Naive thymus-derived CD4-positive, alpha-beta T cell (primary cell): ENCODE data around the gene NSRP1. TPM values are rescaled to one million over a fixed set of nuclear protein-coding genes. Genes with fewer than 3 reads are reported as not detected.

Source experiments
- ATAC-seq: fragments of 150-1000 bp; cut with Tn5 transposase; 2 replicates; pipeline ENCODE4 v1.10.0; 2021; ENCODE audit warnings: mild to moderate bottlenecking, moderate library complexity
- CTCF ChIA-PET: fragments of 350-600 bp; sonication (Branson Sonifier 250); formaldehyde crosslinking; loops from one replicate; lab custom pipeline; 2021; ENCODE audit warnings: antibody characterized with exemption; lab: Charles Lee
- POLR2A ChIA-PET: fragments of 350-600 bp; sonication (Branson Sonifier 250); formaldehyde crosslinking; loops from one replicate; lab custom pipeline; 2021; ENCODE audit warnings: antibody characterized with exemption, inconsistent platforms; lab: Charles Lee
- DNase-seq, 9 donors: peaks; one replicate each; pipeline versions ENCODE4 v3.0.0 to v3.0.0-alpha.2; 2020 to 2022; ENCODE audit warnings: mixed read lengths in 1 of 9
- H3K27ac ChIP-seq: one replicate; pipeline ENCODE4 v1.7.0; 2013; ENCODE audit warnings: mild to moderate bottlenecking, low read depth, low read length, moderate library complexity
- H3K27me3 ChIP-seq, 2 donors: one replicate each; pipeline ENCODE4 v1.7.0; 2013; ENCODE audit warnings: low read length in 2 of 2, mild to moderate bottlenecking in 2 of 2, moderate library complexity in 2 of 2; ENCODE audit not compliant: control insufficient read depth in 2 of 2, insufficient read depth in 2 of 2
- H3K36me3 ChIP-seq, 3 experiments: 1 replicate in 2 of 3; 2 replicates in 1 of 3; pipeline ENCODE4 v1.7.0; 2013; ENCODE audit warnings: low read length in 3 of 3, mild to moderate bottlenecking in 3 of 3, moderate library complexity in 1 of 3; ENCODE audit not compliant: insufficient read depth in 3 of 3, control insufficient read depth in 2 of 3
- H3K4me1 ChIP-seq, 2 donors: one replicate each; pipeline ENCODE4 v1.7.0; 2013; ENCODE audit warnings: low read length in 2 of 2, mild to moderate bottlenecking in 2 of 2, moderate library complexity in 1 of 2; ENCODE audit not compliant: control insufficient read depth in 2 of 2, insufficient read depth in 2 of 2
- H3K4me3 ChIP-seq: 2 replicates; pipeline ENCODE4 v1.7.0; 2013; ENCODE audit warnings: mild to moderate bottlenecking, low read length
- H3K9me3 ChIP-seq, 3 experiments: 1 replicate in 2 of 3; 2 replicates in 1 of 3; pipeline ENCODE4 v1.7.0; 2013; ENCODE audit warnings: low read length in 3 of 3; ENCODE audit not compliant: control insufficient read depth in 2 of 3
- H3K27ac Mint-ChIP-seq, 9 donors: one replicate each; pipeline ENCODE4 v1.8.0; 2020 to 2022; ENCODE audit warnings: mixed read lengths in 9 of 9, mild to moderate bottlenecking in 8 of 9, moderate library complexity in 5 of 9, inconsistent platforms in 2 of 9
- H3K27me3 Mint-ChIP-seq, 5 donors: one replicate each; pipeline ENCODE4 v1.8.0; 2021 to 2022; ENCODE audit warnings: mixed read lengths in 5 of 5, mild to moderate bottlenecking in 1 of 5
- H3K36me3 Mint-ChIP-seq, 5 donors: one replicate each; pipeline ENCODE4 v1.8.0; 2020 to 2022; ENCODE audit warnings: mixed read lengths in 5 of 5, mild to moderate bottlenecking in 3 of 5, inconsistent platforms in 1 of 5
- H3K4me1 Mint-ChIP-seq, 7 donors: one replicate each; pipeline ENCODE4 v1.8.0; 2020 to 2022; ENCODE audit warnings: mixed read lengths in 7 of 7, mild to moderate bottlenecking in 3 of 7, inconsistent platforms in 1 of 7
- H3K4me3 Mint-ChIP-seq, 10 donors: one replicate each; pipeline ENCODE4 v1.8.0; 2020 to 2022; ENCODE audit warnings: mild to moderate bottlenecking in 10 of 10, mixed read lengths in 10 of 10, moderate library complexity in 6 of 10, inconsistent platforms in 2 of 10
- H3K9me3 Mint-ChIP-seq, 11 donors: one replicate each; pipeline ENCODE4 v1.8.0; 2020 to 2022; ENCODE audit warnings: mixed read lengths in 11 of 11, mild to moderate bottlenecking in 4 of 11, inconsistent platforms in 1 of 11, moderate library complexity in 1 of 11
- intact Hi-C, 2 donors: fragments of 100-400 bp; cut with micrococcal nuclease; formaldehyde crosslinking; loops; one replicate each; pipeline ENCODE4 v1.15.1; 2023
- polyA plus RNA-seq, 2 donors: library from polyadenylated mRNA; unstranded; fragments of 300-500 nt; fragmentation: Illumina TruSeq; gene quantifications; one replicate each; pipeline ENCODE4 v1.2.3, GENCODE V29; 2021
- total RNA-seq, 6 experiments: library from RNA in 5 of 6; stranded (reverse) in 5 of 6; gene quantifications; 1 replicate in 5 of 6; 2 replicates in 1 of 6; pipeline ENCODE4 v1.2.3 and lab custom pipeline; 2021 to 2026

The NSRP1 gene
- total and polyA plus RNA-seq, 7 experiments from 2014 or later = 23.3 to 34.7 (median 29.3) TPM

DNA sequence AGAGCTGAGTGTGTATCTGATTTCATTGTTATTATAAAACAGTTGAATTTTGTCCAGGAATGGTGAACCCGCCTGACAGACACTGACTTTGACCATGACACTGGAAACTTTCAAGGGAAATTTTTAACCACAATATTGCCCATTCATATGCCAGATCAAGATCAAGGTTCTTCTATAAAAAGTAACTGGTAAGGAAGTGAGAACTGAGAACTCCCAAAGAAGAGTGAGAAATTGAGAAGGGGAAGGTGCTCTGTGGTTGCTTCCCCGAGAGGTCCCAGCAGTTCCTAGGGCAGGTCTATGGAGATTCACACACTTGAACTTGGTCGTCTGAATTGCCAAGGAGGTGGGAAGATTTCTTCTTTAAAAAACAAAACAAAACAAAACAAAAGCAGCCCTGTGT lies 91.6 kb downstream of the NSRP1 start:
- Mint-ChIP-seq H3K9me3 (no peaks in the 10 kb centered on the region), H3K27me3 (peaks cover 5 to 44% (median 14%) of the 10 kb centered on the region in 5 donors), H3K27ac (no peak overlapping the region), H3K4me1 (peaks cover 0 to 4% (median 0%) of the 10 kb centered on the region in 7 donors), H3K36me3 (no peaks in the 10 kb centered on the region), H3K4me3 (no peak overlapping the region)
- H3K36me3 ChIP-seq = no peaks in the 10 kb centered on the region
- no peak for DNase-seq
- CTCF ChIA-PET = no interaction called here
- intact Hi-C loops = no loop called here
- H3K9me3 ChIP-seq = no peaks in the 10 kb centered on the region
- POLR2A ChIA-PET = no interaction called here
- H3K4me3 ChIP-seq = no peak overlapping the region
- peaks cover 0 to 3% of the 10 kb centered on the region in 2 donors for H3K27me3 ChIP-seq
- no peak for ATAC-seq
- no peaks in the 10 kb centered on the region for H3K4me1 ChIP-seq
- H3K27ac ChIP-seq = no peak overlapping the region

DNA sequence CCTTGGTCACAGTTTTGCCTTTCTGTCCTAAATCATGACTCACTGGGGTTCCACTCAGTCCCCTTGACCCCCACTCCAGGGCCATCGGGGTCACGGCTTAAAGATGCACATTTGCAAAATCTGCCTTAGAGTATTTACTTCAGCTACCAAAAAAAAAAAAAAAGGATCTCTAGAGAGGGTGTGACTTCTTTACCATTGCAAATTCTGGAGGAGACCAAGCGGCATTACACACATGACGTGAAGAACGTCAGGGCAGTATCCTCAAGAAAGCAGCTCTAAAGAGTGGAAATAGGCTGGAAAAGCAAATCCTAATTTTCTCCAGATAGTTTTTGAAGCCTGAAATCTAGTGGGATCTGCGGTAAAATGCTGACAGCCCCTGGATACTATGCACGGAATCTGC lies 93.3 kb downstream of the NSRP1 start:
- H3K4me3 Mint-ChIP-seq = no peak overlapping the region
- H3K9me3 Mint-ChIP-seq = no peaks in the 10 kb centered on the region
- H3K27ac ChIP-seq = no peak overlapping the region
- no peak overlapping the region for H3K4me3 ChIP-seq
- H3K27ac Mint-ChIP-seq = no peak overlapping the region
- POLR2A ChIA-PET = interaction anchor here (0.6 kb wide), 1 partner anchor 22 kb away, joined by 3 read pairs; no protein-coding TSS in a partner anchor
- H3K36me3 ChIP-seq = no peaks in the 10 kb centered on the region
- peaks cover 0 to 4% (median 0%) of the 10 kb centered on the region in 7 donors for H3K4me1 Mint-ChIP-seq
- no peaks in the 10 kb centered on the region for H3K9me3 ChIP-seq
- no peaks in the 10 kb centered on the region for H3K36me3 Mint-ChIP-seq
- ATAC-seq = no peak
- no peaks in the 10 kb centered on the region for H3K27me3 ChIP-seq
- CTCF ChIA-PET = no interaction called here
- H3K27me3 Mint-ChIP-seq = peaks cover 5 to 31% (median 8%) of the 10 kb centered on the region in 5 donors
- no peaks in the 10 kb centered on the region for H3K4me1 ChIP-seq
- intact Hi-C loops = no loop called here
- DNase-seq = no peak

- ChIA-PET POLR2A (interaction anchor here (0.6 kb wide), 1 partner anchor 23 kb away, joined by 3 read pairs; no protein-coding TSS in a partner anchor), CTCF (no interaction called here)
- Histone ChIP-seq H3K27me3 (no peaks in the 10 kb centered on the region), H3K36me3 (no peaks in the 10 kb centered on the region), H3K4me3 (no peak overlapping the region), H3K4me1 (no peaks in the 10 kb centered on the region), H3K9me3 (no peaks in the 10 kb centered on the region), H3K27ac (no peak overlapping the region)
- intact Hi-C loops = no loop called here
- DNase-seq (no peak), ATAC-seq (no peak)
- no peak overlapping the region for H3K27ac Mint-ChIP-seq
- H3K36me3 Mint-ChIP-seq = no peaks in the 10 kb centered on the region
- H3K4me3 Mint-ChIP-seq = no peak overlapping the region
- peaks cover 0 to 4% (median 0%) of the 10 kb centered on the region in 7 donors for H3K4me1 Mint-ChIP-seq
- H3K9me3 Mint-ChIP-seq = no peaks in the 10 kb centered on the region
- peaks cover 2 to 30% (median 8%) of the 10 kb centered on the region in 5 donors for H3K27me3 Mint-ChIP-seq
These were observed 93.8 kb downstream of the NSRP1 start for GRCh38 chr17:30210366-30210765.

DNA sequence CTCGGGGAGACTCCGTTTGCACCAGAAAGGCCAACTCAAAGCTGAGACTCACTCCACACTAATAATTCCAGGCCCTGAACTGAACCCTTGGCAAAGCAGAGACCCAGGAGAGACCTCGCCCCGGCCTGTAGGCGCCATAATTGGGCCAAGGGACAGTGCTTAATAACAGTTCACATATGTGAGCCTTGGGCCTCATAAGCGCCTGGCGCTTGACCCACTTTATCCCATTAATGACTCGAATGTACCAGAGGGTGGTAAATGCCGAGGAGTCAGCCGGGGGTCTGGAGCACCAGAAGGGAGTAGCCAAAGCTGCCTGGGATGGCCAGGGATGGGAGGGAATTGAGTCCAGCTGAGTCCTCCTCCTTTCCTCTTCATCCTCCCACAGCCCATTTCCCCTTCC lies 94.3 kb downstream of the NSRP1 start:
- DNase-seq = no peak
- no peaks in the 10 kb centered on the region for H3K9me3 ChIP-seq
- intact Hi-C loops = no loop called here
- ChIA-PET POLR2A (no interaction called here), CTCF (no interaction called here)
- Mint-ChIP-seq H3K27me3 (peaks cover 0 to 24% (median 8%) of the 10 kb centered on the region in 5 donors), H3K27ac (no peak overlapping the region), H3K9me3 (no peaks in the 10 kb centered on the region), H3K4me1 (peaks cover 0 to 4% (median 0%) of the 10 kb centered on the region in 7 donors), H3K36me3 (no peaks in the 10 kb centered on the region), H3K4me3 (peak overlapping the region in 1 of 10 donors; percentile 25)
- ATAC-seq = no peak
- H3K4me1 ChIP-seq = no peaks in the 10 kb centered on the region
- no peak overlapping the region for H3K4me3 ChIP-seq
- no peaks in the 10 kb centered on the region for H3K36me3 ChIP-seq
- no peak overlapping the region for H3K27ac ChIP-seq
- no peaks in the 10 kb centered on the region for H3K27me3 ChIP-seq

DNA sequence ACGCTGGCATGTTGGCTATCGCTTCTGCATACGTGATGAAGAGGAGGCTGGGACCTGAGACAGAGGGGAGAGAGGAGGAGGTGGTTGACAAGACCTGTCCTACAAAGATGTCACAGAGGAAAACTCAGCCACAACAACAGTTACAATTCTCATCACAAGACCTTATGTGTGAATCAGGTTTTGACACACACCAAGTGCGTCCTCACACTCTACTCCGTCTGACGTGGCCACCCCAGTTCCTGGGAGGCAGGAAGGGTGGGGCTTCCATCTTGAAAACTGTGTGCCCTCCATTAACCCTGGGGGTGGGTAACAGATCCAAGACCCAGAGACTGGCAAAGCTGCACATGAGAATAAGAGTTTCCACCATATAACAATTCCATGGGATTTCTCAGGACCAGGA lies 94.8 kb downstream of the NSRP1 start:
- ATAC-seq (peak; percentile 29), DNase-seq (no peak)
- H3K9me3 ChIP-seq = no peaks in the 10 kb centered on the region
- Mint-ChIP-seq H3K4me3 (peak overlapping the region in 1 of 10 donors; percentile 25), H3K27me3 (peaks cover 0 to 22% (median 8%) of the 10 kb centered on the region in 5 donors), H3K27ac (no peak overlapping the region), H3K4me1 (peaks cover 0 to 5% (median 0%) of the 10 kb centered on the region in 7 donors), H3K36me3 (no peaks in the 10 kb centered on the region), H3K9me3 (no peaks in the 10 kb centered on the region)
- POLR2A ChIA-PET = no interaction called here
- no peak overlapping the region for H3K4me3 ChIP-seq
- no peaks in the 10 kb centered on the region for H3K4me1 ChIP-seq
- CTCF ChIA-PET = no interaction called here
- H3K27me3 ChIP-seq = no peaks in the 10 kb centered on the region
- H3K27ac ChIP-seq = no peak overlapping the region
- intact Hi-C loops = no loop called here
- no peaks in the 10 kb centered on the region for H3K36me3 ChIP-seq

DNA sequence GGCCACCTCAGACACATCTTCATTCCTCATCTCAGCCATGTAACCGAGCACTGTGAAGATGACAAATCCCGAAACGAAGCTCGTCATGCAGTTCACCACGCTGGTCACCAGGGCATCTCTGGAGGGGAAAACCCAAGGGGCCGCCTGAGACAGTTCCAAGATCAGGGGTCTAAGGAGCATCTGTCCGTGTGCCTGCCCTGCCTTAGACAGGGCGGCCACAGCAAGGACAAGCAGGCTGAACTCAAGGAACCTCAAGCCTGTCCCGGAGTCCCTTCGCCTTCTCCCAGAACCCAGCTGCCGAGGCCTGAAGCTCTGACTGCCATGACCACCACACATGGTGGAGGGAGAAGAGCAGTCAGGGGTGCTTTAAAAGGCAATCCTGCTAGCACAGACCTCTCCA lies 96.1 kb downstream of the NSRP1 start:
- no peak for DNase-seq
- CTCF ChIA-PET = no interaction called here
- intact Hi-C loops = no loop called here

DNA sequence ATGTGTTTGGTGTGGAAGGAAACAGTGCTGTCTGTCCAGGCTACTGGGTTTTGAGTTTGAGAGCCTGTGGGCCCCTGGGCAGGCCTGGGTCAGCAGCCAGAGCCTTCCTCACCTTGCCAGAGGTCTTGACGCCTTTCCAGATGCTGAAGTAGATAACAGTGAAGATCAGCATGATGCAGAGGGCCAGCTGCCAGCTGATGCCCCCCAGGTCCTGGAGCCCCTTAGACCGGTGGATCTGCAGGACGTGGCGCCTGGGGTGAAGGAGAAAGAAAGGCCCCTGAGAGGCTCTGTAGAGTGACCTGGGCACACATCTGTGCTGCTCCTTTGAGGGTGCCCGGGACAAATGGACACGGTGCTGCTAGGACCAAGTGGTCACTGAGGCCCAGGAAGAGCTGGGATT lies 100.4 kb downstream of the NSRP1 start:
- H3K4me1 Mint-ChIP-seq = peaks cover 0 to 2% (median 0%) of the 10 kb centered on the region in 7 donors
- Histone ChIP-seq H3K4me3 (no peak overlapping the region), H3K27ac (no peak overlapping the region), H3K4me1 (no peaks in the 10 kb centered on the region), H3K9me3 (no peaks in the 10 kb centered on the region), H3K36me3 (no peaks in the 10 kb centered on the region), H3K27me3 (no peaks in the 10 kb centered on the region)
- intact Hi-C loops = no loop called here
- H3K4me3 Mint-ChIP-seq = no peak overlapping the region
- no peak for DNase-seq
- H3K36me3 Mint-ChIP-seq = no peaks in the 10 kb centered on the region
- H3K27ac Mint-ChIP-seq = no peak overlapping the region
- POLR2A ChIA-PET = interaction anchor here (0.5 kb wide), 1 partner anchor 112 kb away, joined by 7 read pairs; no protein-coding TSS in a partner anchor
- no peak for ATAC-seq
- peaks cover 0 to 2% (median 0%) of the 10 kb centered on the region in 11 donors for H3K9me3 Mint-ChIP-seq
- CTCF ChIA-PET = interaction anchor here (0.9 kb wide), 1 partner anchor 31 kb away, joined by 3 read pairs; no protein-coding TSS in a partner anchor
- no peaks in the 10 kb centered on the region for H3K27me3 Mint-ChIP-seq

More for the DNA sequence above, 96.1 kb downstream of the NSRP1 start:
- Histone ChIP-seq H3K9me3 (no peaks in the 10 kb centered on the region), H3K4me1 (no peaks in the 10 kb centered on the region), H3K36me3 (no peaks in the 10 kb centered on the region), H3K27ac (no peak overlapping the region), H3K27me3 (no peaks in the 10 kb centered on the region), H3K4me3 (no peak overlapping the region)
- Mint-ChIP-seq H3K4me1 (peaks cover 0 to 5% (median 0%) of the 10 kb centered on the region in 7 donors), H3K9me3 (no peaks in the 10 kb centered on the region), H3K27ac (no peak overlapping the region), H3K4me3 (no peak overlapping the region), H3K36me3 (no peaks in the 10 kb centered on the region), H3K27me3 (peaks cover 0 to 12% (median 6%) of the 10 kb centered on the region in 5 donors)
- POLR2A ChIA-PET = no interaction called here
- ATAC-seq = no peak
